CD4-positive, alpha-beta memory T cell (primary cell): ENCODE measurements around the gene C1GALT1. TPM values are rescaled to one million over a fixed set of nuclear protein-coding genes. Genes with fewer than 3 reads are reported as not detected.
A peak's percentile ranks its signal among the peaks of the same experiment; 100 is the strongest.

Experiments used
- CTCF ChIA-PET: fragments of 350-600 bp; sonication (Branson Sonifier 250); formaldehyde crosslinking; loops from one replicate; lab custom pipeline; 2021; ENCODE audit warnings: inconsistent platforms; ENCODE audit not compliant: partially characterized antibody; lab: Charles Lee
- POLR2A ChIA-PET: fragments of 350-600 bp; sonication (Branson Sonifier 250); formaldehyde crosslinking; loops from one replicate; lab custom pipeline; 2021; ENCODE audit not compliant: partially characterized antibody; lab: Charles Lee
- DNase-seq, 5 donors: peaks; one replicate each; pipeline versions ENCODE4 v3.0.0 to v3.0.0-alpha.2; 2020 to 2022; ENCODE audit warnings: mixed read lengths in 1 of 5
- H3K27ac ChIP-seq: one replicate; pipeline ENCODE4 v1.7.0; 2013; ENCODE audit warnings: low read depth, low read length
- H3K27me3 ChIP-seq: 2 replicates; pipeline ENCODE4 v1.7.0; 2013; ENCODE audit warnings: mild to moderate bottlenecking, low read length, moderate library complexity; ENCODE audit not compliant: insufficient read depth
- H3K36me3 ChIP-seq: 2 replicates; pipeline ENCODE4 v1.7.0; 2013; ENCODE audit warnings: mild to moderate bottlenecking, low read length, moderate library complexity; ENCODE audit not compliant: insufficient read depth
- H3K4me1 ChIP-seq: 2 replicates; pipeline ENCODE4 v1.7.0; 2013; ENCODE audit warnings: mild to moderate bottlenecking, low read length, moderate library complexity; ENCODE audit not compliant: insufficient read depth
- H3K4me3 ChIP-seq, 2 donors: one replicate each; pipeline ENCODE4 v1.7.0; 2013; ENCODE audit warnings: low read length in 2 of 2, mild to moderate bottlenecking in 1 of 2
- H3K9me3 ChIP-seq, 2 donors: one replicate each; pipeline ENCODE4 v1.7.0; 2013; ENCODE audit warnings: low read length in 2 of 2, control low read depth in 1 of 2; ENCODE audit not compliant: control insufficient read depth in 1 of 2
- H3K27ac Mint-ChIP-seq, 7 donors: one replicate each; pipeline ENCODE4 v1.8.0; 2020 to 2021; ENCODE audit warnings: mixed read lengths in 7 of 7, mild to moderate bottlenecking in 6 of 7, inconsistent platforms in 3 of 7, moderate library complexity in 3 of 7
- H3K27me3 Mint-ChIP-seq, 2 donors: one replicate each; pipeline ENCODE4 v1.8.0; 2020 to 2021; ENCODE audit warnings: mixed read lengths in 2 of 2
- H3K36me3 Mint-ChIP-seq, 2 donors: one replicate each; pipeline ENCODE4 v1.8.0; 2020 to 2021; ENCODE audit warnings: mixed read lengths in 2 of 2, inconsistent platforms in 1 of 2, mild to moderate bottlenecking in 1 of 2
- H3K4me1 Mint-ChIP-seq, 4 donors: one replicate each; pipeline ENCODE4 v1.8.0; 2020 to 2021; ENCODE audit warnings: mixed read lengths in 4 of 4, mild to moderate bottlenecking in 1 of 4
- H3K4me3 Mint-ChIP-seq, 8 donors: one replicate each; pipeline ENCODE4 v1.8.0; 2020 to 2021; ENCODE audit warnings: mixed read lengths in 8 of 8, mild to moderate bottlenecking in 7 of 8, moderate library complexity in 6 of 8, inconsistent platforms in 3 of 8
- H3K9me3 Mint-ChIP-seq, 8 donors: one replicate each; pipeline ENCODE4 v1.8.0; 2020 to 2021; ENCODE audit warnings: mixed read lengths in 8 of 8, mild to moderate bottlenecking in 5 of 8, inconsistent platforms in 3 of 8, moderate library complexity in 1 of 8
- intact Hi-C: fragments of 100-400 bp; cut with micrococcal nuclease; formaldehyde crosslinking; loops from one replicate; pipeline ENCODE4 v1.15.1; 2023
- polyA plus RNA-seq, 2 donors: library from polyadenylated mRNA; unstranded; fragments of 300-500 nt; fragmentation: Illumina TruSeq; gene quantifications; one replicate each; pipeline ENCODE4 v1.2.3, GENCODE V29; 2021
- total RNA-seq, 2 experiments: library from RNA; stranded (reverse); gene quantifications; one replicate each; pipeline ENCODE4 v1.2.3, GENCODE V29; 2021

Gene C1GALT1
- total and polyA plus RNA-seq, 4 experiments from 2014 or later = 54.6 to 68.5 (median 58.6) TPM

- POLR2A ChIA-PET = interaction anchor here (0.9 to 2.3 kb wide), 2 partner anchors 8 to 16 kb away, joined by 3 to 13 read pairs; partner anchors contain the start of gene C1GALT1
- intact Hi-C loops = no loop called here
- H3K27ac Mint-ChIP-seq = peak overlapping the region in 1 of 7 donors; percentile 56
- Histone ChIP-seq H3K9me3 (no peaks in the 10 kb centered on the region), H3K4me3 (no peak overlapping the region), H3K36me3 (no peaks in the 10 kb centered on the region), H3K27me3 (no peaks in the 10 kb centered on the region), H3K4me1 (peaks cover 18% of the 10 kb centered on the region), H3K27ac (no peak overlapping the region)
- peaks cover 4 to 11% of the 10 kb centered on the region in 2 donors for H3K36me3 Mint-ChIP-seq
- H3K4me3 Mint-ChIP-seq = peak overlapping the region in 1 of 8 donors; percentile 16
- DNase-seq = no peak
- no peaks in the 10 kb centered on the region for H3K27me3 Mint-ChIP-seq
- CTCF ChIA-PET = interaction anchor here (2.8 kb wide), 1 partner anchor 16 kb away, joined by 19 read pairs; the partner anchor contains the start of gene C1GALT1
- H3K4me1 Mint-ChIP-seq = peaks cover 13 to 27% (median 19%) of the 10 kb centered on the region in 4 donors
- H3K9me3 Mint-ChIP-seq = peaks cover 0 to 7% (median 3%) of the 10 kb centered on the region in 8 donors
These were observed 17.0 kb upstream of the C1GALT1 start for GRCh38 chr7:7165372-7165771.

GRCh38 chr7:7166318-7166717 is 16.0 kb upstream of the C1GALT1 start:
- H3K27me3 Mint-ChIP-seq = no peaks in the 10 kb centered on the region
- no peaks in the 10 kb centered on the region for H3K36me3 ChIP-seq
- no peak overlapping the region for H3K4me3 ChIP-seq
- no peak overlapping the region for H3K27ac ChIP-seq
- H3K4me1 ChIP-seq = peaks cover 8% of the 10 kb centered on the region
- intact Hi-C loops = no loop called here
- no peak for DNase-seq
- H3K27me3 ChIP-seq = no peaks in the 10 kb centered on the region
- no peak overlapping the region for H3K27ac Mint-ChIP-seq
- H3K9me3 Mint-ChIP-seq = peaks cover 0 to 14% (median 11%) of the 10 kb centered on the region in 8 donors
- POLR2A ChIA-PET = interaction anchor here (0.5 to 1.0 kb wide), 3 partner anchors 9 to 21 kb away, joined by 3 read pairs; no protein-coding TSS in a partner anchor
- CTCF ChIA-PET = no interaction called here
- peaks cover 8 to 11% of the 10 kb centered on the region in 2 donors for H3K36me3 Mint-ChIP-seq
- peaks cover 12 to 20% (median 14%) of the 10 kb centered on the region in 4 donors for H3K4me1 Mint-ChIP-seq
- no peaks in the 10 kb centered on the region for H3K9me3 ChIP-seq
- no peak overlapping the region for H3K4me3 Mint-ChIP-seq

- Mint-ChIP-seq H3K4me1 (peaks cover 10 to 13% (median 12%) of the 10 kb centered on the region in 4 donors), H3K27me3 (no peaks in the 10 kb centered on the region), H3K9me3 (peaks cover 0 to 33% (median 22%) of the 10 kb centered on the region in 8 donors), H3K4me3 (no peak overlapping the region), H3K27ac (no peak overlapping the region), H3K36me3 (peaks cover 19 to 29% of the 10 kb centered on the region in 2 donors)
- Histone ChIP-seq H3K9me3 (no peaks in the 10 kb centered on the region), H3K4me3 (no peak overlapping the region), H3K36me3 (no peaks in the 10 kb centered on the region), H3K27me3 (no peaks in the 10 kb centered on the region), H3K27ac (no peak overlapping the region), H3K4me1 (peaks cover 5% of the 10 kb centered on the region)
- ChIA-PET CTCF (interaction anchor here (1.5 to 2.6 kb wide), 2 partner anchors 13 to 66 kb away, joined by 6 read pairs; partner anchors contain the start of gene C1GALT1), POLR2A (interaction anchor here (2.2 to 2.9 kb wide), 2 partner anchors 10 to 14 kb away, joined by 7 to 9 read pairs; partner anchors contain the start of gene C1GALT1)
- intact Hi-C loops = no loop called here
- DNase-seq = no peak
These were observed 13.0 kb upstream of the C1GALT1 start for GRCh38 chr7:7169296-7169695.

- Histone ChIP-seq H3K27me3 (no peaks in the 10 kb centered on the region), H3K9me3 (no peaks in the 10 kb centered on the region), H3K27ac (no peak overlapping the region), H3K36me3 (no peaks in the 10 kb centered on the region), H3K4me3 (no peak overlapping the region), H3K4me1 (peaks cover 3% of the 10 kb centered on the region)
- H3K36me3 Mint-ChIP-seq = peaks cover 18 to 32% of the 10 kb centered on the region in 2 donors
- H3K9me3 Mint-ChIP-seq = peaks cover 0 to 38% (median 24%) of the 10 kb centered on the region in 8 donors
- intact Hi-C loops = no loop called here
- DNase-seq = no peak
- H3K27me3 Mint-ChIP-seq = no peaks in the 10 kb centered on the region
- ChIA-PET POLR2A (interaction anchor here (1.7 to 3.5 kb wide), 2 partner anchors 8 to 16 kb away, joined by 6 to 15 read pairs; partner anchors contain the start of gene C1GALT1), CTCF (interaction anchor here (1.2 to 1.7 kb wide), 3 partner anchors 8 to 71 kb away, joined by 3 to 7 read pairs (median 5); no protein-coding TSS in a partner anchor)
- H3K4me3 Mint-ChIP-seq = no peak overlapping the region
- H3K4me1 Mint-ChIP-seq = peaks cover 7 to 18% (median 12%) of the 10 kb centered on the region in 4 donors
- no peak overlapping the region for H3K27ac Mint-ChIP-seq
These were observed 8.2 kb upstream of the C1GALT1 start for GRCh38 chr7:7173956-7174632.

GRCh38 chr7:7175075-7175695 is 7.2 kb upstream of the C1GALT1 start:
- H3K9me3 Mint-ChIP-seq = peaks cover 0 to 33% (median 24%) of the 10 kb centered on the region in 8 donors
- H3K36me3 Mint-ChIP-seq = peaks cover 18 to 29% of the 10 kb centered on the region in 2 donors
- Histone ChIP-seq H3K4me3 (no peak overlapping the region), H3K27ac (no peak overlapping the region), H3K27me3 (no peaks in the 10 kb centered on the region), H3K36me3 (no peaks in the 10 kb centered on the region), H3K4me1 (peaks cover 3% of the 10 kb centered on the region), H3K9me3 (no peaks in the 10 kb centered on the region)
- CTCF ChIA-PET = interaction anchor here (1.2 to 1.7 kb wide), 2 partner anchors 14 to 72 kb away, joined by 5 to 7 read pairs; no protein-coding TSS in a partner anchor
- POLR2A ChIA-PET = interaction anchor here (3.5 kb wide), 1 partner anchor 17 kb away, joined by 15 read pairs; no protein-coding TSS in a partner anchor
- no peak for DNase-seq
- H3K4me3 Mint-ChIP-seq = no peak overlapping the region
- H3K4me1 Mint-ChIP-seq = peaks cover 5 to 18% (median 11%) of the 10 kb centered on the region in 4 donors
- H3K27ac Mint-ChIP-seq = peak overlapping the region in 1 of 7 donors; percentile 58
- H3K27me3 Mint-ChIP-seq = no peaks in the 10 kb centered on the region
- intact Hi-C loops = no loop called here

- CTCF ChIA-PET = interaction anchor here (0.9 to 2.6 kb wide), 4 partner anchors 19 to 248 kb away, joined by 3 to 5 read pairs (median 4); no protein-coding TSS in a partner anchor
- Histone ChIP-seq H3K4me3 (no peak overlapping the region), H3K4me1 (peaks cover 10% of the 10 kb centered on the region), H3K27me3 (no peaks in the 10 kb centered on the region), H3K27ac (no peak overlapping the region), H3K36me3 (no peaks in the 10 kb centered on the region), H3K9me3 (no peaks in the 10 kb centered on the region)
- Mint-ChIP-seq H3K27me3 (no peaks in the 10 kb centered on the region), H3K36me3 (peaks cover 14 to 24% of the 10 kb centered on the region in 2 donors), H3K9me3 (peaks cover 0 to 22% (median 14%) of the 10 kb centered on the region in 8 donors), H3K27ac (peak overlapping the region in 1 of 7 donors; percentile 28), H3K4me3 (peak overlapping the region in 2 of 8 donors; percentile 3 to 18), H3K4me1 (peaks cover 7 to 23% (median 16%) of the 10 kb centered on the region in 4 donors)
- no peak for DNase-seq
- intact Hi-C loops = no loop called here
- POLR2A ChIA-PET = interaction anchor here (1.0 to 3.5 kb wide), 3 partner anchors 12 to 794 kb away, joined by 4 to 15 read pairs (median 4); no protein-coding TSS in a partner anchor
These were observed 5.8 kb upstream of the C1GALT1 start for GRCh38 chr7:7176406-7177043.
